Loucy (cell line): ENCODE data around the gene LRRC46.

Experiments
- H2AFZ ChIP-seq: fragments of 200-600 bp; sonication (generic); 2 replicates; pipeline ENCODE4 v1.6.0; 2016; ENCODE audit warnings: antibody characterized with exemption, mild to moderate bottlenecking, low read length, moderate library complexity
- H3F3A ChIP-seq: fragments of 200-600 bp; 2 replicates; pipeline ENCODE4 v1.6.0; 2016; ENCODE audit warnings: antibody characterized with exemption, low read depth, mild to moderate bottlenecking
- H3K27me3 ChIP-seq: fragments of 200-600 bp; sonication (generic); 2 replicates; pipeline ENCODE4 v1.6.1; 2014; ENCODE audit warnings: low read length, mild to moderate bottlenecking; ENCODE audit not compliant: insufficient read depth, poor library complexity, severe bottlenecking
- H3K36me3 ChIP-seq: fragments of 200-600 bp; sonication (generic); 2 replicates; pipeline ENCODE4 v1.6.1; 2016; ENCODE audit warnings: low read length; ENCODE audit not compliant: insufficient read depth
- H3K4me1 ChIP-seq: fragments of 200-600 bp; sonication (generic); 2 replicates; pipeline ENCODE4 v1.5.1; 2014; ENCODE audit warnings: low read length, mild to moderate bottlenecking; ENCODE audit not compliant: insufficient read depth, poor library complexity, severe bottlenecking
- H3K4me2 ChIP-seq: fragments of 200-600 bp; sonication (generic); 2 replicates; pipeline ENCODE4 v1.6.0; 2014; ENCODE audit warnings: antibody characterized with exemption, low read length, low read depth, mild to moderate bottlenecking; ENCODE audit not compliant: poor library complexity, severe bottlenecking
- H3K4me3 ChIP-seq: fragments of 200-600 bp; sonication (generic); 2 replicates; pipeline ENCODE4 v1.5.1; 2014; ENCODE audit warnings: low read length, mild to moderate bottlenecking, mixed read lengths; ENCODE audit not compliant: poor library complexity, severe bottlenecking
- H3K79me2 ChIP-seq: fragments of 200-600 bp; sonication (generic); 2 replicates; pipeline ENCODE4 v1.6.1; 2014; ENCODE audit warnings: low read length; ENCODE audit not compliant: insufficient read depth
- H3K9ac ChIP-seq: fragments of 200-600 bp; sonication (generic); 2 replicates; pipeline ENCODE4 v1.6.0; 2014; ENCODE audit warnings: mild to moderate bottlenecking, low read depth, low read length, moderate library complexity; ENCODE audit not compliant: poor library complexity, severe bottlenecking
- H3K9me2 ChIP-seq: fragments of 200-600 bp; sonication (generic); replicated peaks from 2 replicates; pipeline ENCODE4 v1.6.1; 2016; ENCODE audit warnings: low read depth, low read length, mixed read lengths
- H3K9me3 ChIP-seq: fragments of 200-600 bp; sonication (generic); 2 replicates; pipeline ENCODE4 v1.6.1; 2014; ENCODE audit warnings: mild to moderate bottlenecking, antibody characterized with exemption, low read length, low read depth; ENCODE audit not compliant: insufficient read depth
- H4K20me1 ChIP-seq: fragments of 200-600 bp; sonication (generic); 2 replicates; pipeline ENCODE4 v1.6.0; 2014; ENCODE audit warnings: antibody characterized with exemption, low read length, mild to moderate bottlenecking; ENCODE audit not compliant: insufficient read depth, poor library complexity, severe bottlenecking
- CTCF ChIP-seq: fragments of 200-600 bp; sonication (generic); conservative IDR thresholded peaks from 2 replicates; pipeline ENCODE4 v1.5.1; 2014; ENCODE audit warnings: mild to moderate bottlenecking, antibody characterized with exemption, low read length
- EZH2phosphoT487 ChIP-seq: fragments of 200-600 bp; IDR thresholded peaks from 2 replicates; pipeline ENCODE4 v1.6.1; 2018; ENCODE audit warnings: antibody characterized with exemption, mild to moderate bottlenecking, moderate library complexity, borderline replicate concordance

Gene LRRC46

GRCh38 chr17:47841488-47842291 is 10.2 kb downstream of the LRRC46 start:
- Histone ChIP-seq H3K4me2 (peak overlapping the region; percentile 91), H3F3A (no peaks in the 10 kb centered on the region), H3K79me2 (peaks cover 19% of the 10 kb centered on the region), H3K4me1 (peaks cover 26% of the 10 kb centered on the region), H3K9ac (peak overlapping the region; percentile 85), H3K27me3 (no peaks in the 10 kb centered on the region), H3K9me2 (no peaks in the 10 kb centered on the region), H4K20me1 (no peaks in the 10 kb centered on the region), H3K4me3 (peak overlapping the region; percentile 77), H2AFZ (peak overlapping the region; percentile 91), H3K9me3 (no peaks in the 10 kb centered on the region), H3K36me3 (no peaks in the 10 kb centered on the region)
- TF ChIP-seq CTCF (0 out of 2 replicates have a peak, but pooled peaks have one; percentile 6), EZH2phosphoT487 (no peak)

- peak overlapping the region; percentile 53; the same call in 1 of the 2 replicates for H2AFZ ChIP-seq
- H3K9me2 ChIP-seq = no peaks in the 10 kb centered on the region
- TF ChIP-seq CTCF = no peak
- no peak for TF ChIP-seq EZH2phosphoT487
- H3K9ac ChIP-seq = peak overlapping the region; percentile 49
- no peaks in the 10 kb centered on the region for H3F3A ChIP-seq
- no peaks in the 10 kb centered on the region for H3K36me3 ChIP-seq
- H4K20me1 ChIP-seq = no peaks in the 10 kb centered on the region
- H3K4me2 ChIP-seq = no peak overlapping the region
- H3K27me3 ChIP-seq = no peaks in the 10 kb centered on the region
- no peaks in the 10 kb centered on the region for H3K9me3 ChIP-seq
- no peak overlapping the region for H3K4me3 ChIP-seq
- peaks cover 26% of the 10 kb centered on the region for H3K4me1 ChIP-seq
- H3K79me2 ChIP-seq = peaks cover 19% of the 10 kb centered on the region
These were observed 11.9 kb downstream of the LRRC46 start for GRCh38 chr17:47843391-47843730.

GRCh38 chr17:47844227-47844626 is 12.8 kb downstream of the LRRC46 start:
- H3K4me3 ChIP-seq = no peak overlapping the region
- no peak overlapping the region for H3K4me2 ChIP-seq
- peaks cover 15% of the 10 kb centered on the region for H3K79me2 ChIP-seq
- no peak overlapping the region for H3K9ac ChIP-seq
- no peaks in the 10 kb centered on the region for H4K20me1 ChIP-seq
- H3K9me2 ChIP-seq = no peaks in the 10 kb centered on the region
- TF ChIP-seq CTCF = no peak
- no peak for TF ChIP-seq EZH2phosphoT487
- no peaks in the 10 kb centered on the region for H3K27me3 ChIP-seq
- no peaks in the 10 kb centered on the region for H3K9me3 ChIP-seq
- no peaks in the 10 kb centered on the region for H3F3A ChIP-seq
- no peak overlapping the region for H2AFZ ChIP-seq
- H3K36me3 ChIP-seq = no peaks in the 10 kb centered on the region
- peaks cover 26% of the 10 kb centered on the region for H3K4me1 ChIP-seq
